ENCODE data around the gene FBXO42.

The FBXO42 gene

GRCh38 chr1:16351994-16352841, at the start of gene FBXO42:
Gene FBXO42, minus strand, starts transcription at chr1:16352480. Its CDS starts 37,062 bp downstream, at chr1:16315418.
- DNase-seq (ENCODE audit: low spot score): peak; percentile 98

- DNase-seq (ENCODE audit: low spot score): no peak
Measured at GRCh38 chr1:16398371-16398953, 46.2 kb upstream of the FBXO42 start.

DNA sequence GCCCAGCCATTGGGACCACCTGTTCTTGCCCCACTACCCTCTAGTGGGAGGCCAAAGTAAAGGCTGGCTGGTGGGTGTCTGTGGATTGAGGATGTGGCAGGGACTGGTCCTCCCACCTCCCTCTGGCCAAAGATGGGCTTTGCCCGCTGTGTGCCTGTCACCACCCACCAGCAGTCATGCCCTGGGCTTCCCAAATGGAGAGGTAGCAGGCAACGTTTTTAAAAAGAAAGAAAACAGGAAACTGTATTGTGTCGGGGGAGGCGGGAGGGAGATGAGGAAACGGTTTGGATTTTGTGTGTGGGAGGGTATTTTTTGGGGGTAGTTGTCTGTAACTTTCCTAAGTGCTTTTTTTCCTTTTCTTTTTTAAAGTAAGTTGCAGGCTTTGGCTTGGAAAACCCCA, 44.8 kb upstream of the FBXO42 start:
- no peak for DNase-seq (ENCODE audit: low spot score)

- peak; percentile 82 for DNase-seq (ENCODE audit: low spot score)
Measured at GRCh38 chr1:16396591-16396990, 44.3 kb upstream of the FBXO42 start.

DNA sequence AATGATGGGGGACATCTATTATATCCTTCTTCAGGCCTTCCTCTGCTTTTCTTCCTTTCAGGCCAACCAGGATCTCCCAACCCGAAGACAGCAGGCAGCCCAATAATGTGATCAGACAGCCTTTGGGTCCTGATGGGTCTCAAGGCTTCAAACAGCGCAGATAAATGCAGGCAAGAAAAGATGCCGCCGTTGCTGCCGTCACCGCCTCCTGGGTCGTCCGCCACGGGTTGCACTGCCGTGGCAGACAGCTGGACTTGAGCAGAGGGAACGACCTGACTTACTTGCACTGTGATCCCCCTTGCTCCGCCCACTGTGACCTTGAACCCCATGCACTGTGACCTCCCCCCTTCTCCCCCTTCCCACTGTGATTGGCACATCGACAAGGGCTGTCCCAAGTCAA, 42.7 kb upstream of the FBXO42 start:
- no peak for DNase-seq (ENCODE audit: low spot score)

DNA sequence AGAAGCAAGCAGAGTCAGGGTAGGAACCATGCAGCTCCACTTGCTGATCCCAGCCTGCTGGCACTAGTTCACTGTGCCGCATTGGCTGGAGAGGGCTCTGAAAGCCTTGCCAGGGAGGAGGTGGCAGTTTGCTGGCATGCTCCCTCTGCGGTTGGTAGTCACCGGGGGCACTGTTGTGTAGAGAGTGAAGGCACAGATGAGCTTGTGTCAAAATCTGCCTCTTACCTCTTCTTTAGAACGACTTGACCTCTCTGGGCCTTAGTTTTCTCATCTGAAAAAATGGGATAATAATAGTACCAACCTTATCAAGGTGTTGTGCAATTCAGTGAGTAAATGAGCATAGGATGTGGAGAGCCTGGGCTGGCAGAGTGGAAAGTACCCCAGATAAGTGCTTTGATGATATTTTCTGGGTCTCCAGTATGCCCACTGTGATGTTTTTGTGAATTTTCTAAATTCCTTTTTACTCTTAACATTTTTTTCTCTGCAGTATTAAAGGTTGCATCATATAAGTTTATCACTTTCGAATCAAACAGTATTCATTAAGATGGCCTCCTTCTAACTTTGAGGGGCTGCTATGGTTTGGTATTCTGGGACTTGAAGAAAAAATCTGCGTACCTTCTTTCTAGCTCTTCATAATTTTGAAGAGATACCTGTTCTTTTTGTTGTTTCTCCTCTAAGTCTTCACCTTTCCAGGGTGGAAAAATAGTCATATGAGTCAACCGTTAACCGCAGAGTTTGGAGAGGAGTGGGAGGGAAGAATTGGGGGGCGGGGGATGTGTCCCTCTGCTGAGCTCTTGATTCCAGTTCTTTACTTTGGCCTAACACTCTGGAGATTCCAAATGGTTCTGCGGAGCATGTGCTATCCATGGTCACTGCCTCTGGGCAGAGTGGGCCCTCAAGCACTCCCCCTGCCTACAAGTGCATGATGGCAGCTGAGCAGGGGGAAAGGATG, 41.6 kb upstream of the FBXO42 start:
- DNase-seq (ENCODE audit: low spot score): no peak

DNA sequence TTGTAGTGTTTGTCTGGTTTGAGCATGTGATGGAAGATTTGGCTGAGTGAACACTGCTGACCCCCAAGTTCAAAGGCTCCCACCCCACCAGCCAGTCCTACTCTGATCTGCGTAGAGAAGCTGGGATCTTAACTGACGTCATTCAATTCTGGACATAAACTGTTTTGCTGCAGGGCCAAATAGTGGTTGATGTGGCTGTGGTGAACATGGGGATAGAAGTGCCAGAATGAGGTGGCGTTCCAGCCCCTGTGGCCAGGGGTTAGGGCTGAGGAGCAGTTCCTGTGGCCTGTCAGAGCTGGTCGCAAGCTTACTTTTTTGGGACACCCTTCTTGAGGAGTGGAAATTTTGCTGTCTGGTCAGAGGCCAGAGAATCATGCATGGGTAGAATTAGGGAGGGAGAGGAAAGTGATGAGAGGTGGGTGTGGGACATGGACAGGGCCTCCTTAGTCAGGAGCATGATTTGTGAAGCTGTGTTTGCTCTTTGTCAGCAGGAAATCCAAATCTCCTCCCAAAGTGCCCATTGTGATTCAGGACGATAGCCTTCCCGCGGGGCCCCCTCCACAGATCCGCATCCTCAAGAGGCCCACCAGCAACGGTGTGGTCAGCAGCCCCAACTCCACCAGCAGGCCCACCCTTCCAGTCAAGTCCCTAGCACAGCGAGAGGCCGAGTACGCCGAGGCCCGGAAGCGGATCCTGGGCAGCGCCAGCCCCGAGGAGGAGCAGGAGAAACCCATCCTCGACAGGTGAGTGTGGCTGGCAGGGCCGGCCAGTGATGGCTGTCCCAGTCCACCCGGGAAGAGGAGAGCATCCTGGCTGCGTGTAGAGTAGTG, 40.7 kb upstream of the FBXO42 start:
- DNase-seq (ENCODE audit: low spot score): no peak

GRCh38 chr1:16391411-16391810, 39.1 kb upstream of the FBXO42 start:
- no peak for DNase-seq (ENCODE audit: low spot score)

DNA sequence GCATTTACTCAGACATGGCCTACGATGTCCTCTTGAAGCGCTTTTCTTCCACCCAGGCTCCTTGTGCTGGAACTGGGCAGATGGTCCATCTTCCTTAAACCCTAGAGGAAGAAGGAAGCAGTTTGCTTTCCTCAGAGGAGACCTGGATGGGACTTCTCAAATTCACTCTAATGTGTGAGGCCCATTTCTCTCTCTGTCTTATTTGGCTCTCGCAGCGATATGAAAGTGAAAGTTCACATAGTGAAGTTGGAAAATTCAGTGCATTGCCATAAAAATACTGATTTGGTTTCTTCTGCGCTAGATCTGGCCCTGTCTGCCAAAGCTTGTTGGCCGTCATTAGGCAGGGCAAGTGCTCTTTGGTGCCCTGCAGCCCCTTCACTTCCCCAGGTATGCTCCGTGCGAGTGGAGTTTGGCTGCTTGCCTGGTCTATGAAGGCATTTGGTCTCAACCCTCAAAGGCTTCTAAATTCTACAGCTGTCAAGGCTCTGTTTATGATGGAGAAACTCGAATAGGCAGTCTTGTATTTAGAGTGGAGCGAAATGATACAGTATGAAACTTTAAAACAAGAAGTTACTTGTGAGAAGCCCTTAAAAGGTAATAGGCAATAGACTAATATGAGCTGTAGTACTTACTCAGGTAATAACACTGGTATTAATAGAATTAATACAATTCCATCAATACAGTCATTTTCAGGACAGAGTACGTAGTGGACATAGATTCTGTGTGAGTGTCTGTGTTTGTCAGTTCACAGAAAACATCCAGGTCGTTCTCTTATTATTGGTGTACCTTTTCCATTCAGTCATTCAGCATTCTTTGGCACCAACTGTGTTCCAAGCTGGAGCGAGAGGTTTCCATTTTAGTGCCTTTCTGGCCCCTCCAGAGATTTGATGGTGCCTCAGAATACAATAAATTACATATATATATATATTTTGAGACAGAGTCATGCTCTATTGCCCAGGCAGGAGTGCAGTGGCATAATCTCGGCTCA, 35.2 kb upstream of the FBXO42 start:
- no peak for DNase-seq (ENCODE audit: low spot score)

- DNase-seq (ENCODE audit: low spot score): peak; percentile 85
Measured at GRCh38 chr1:16386454-16387113, 34.3 kb upstream of the FBXO42 start.

DNA sequence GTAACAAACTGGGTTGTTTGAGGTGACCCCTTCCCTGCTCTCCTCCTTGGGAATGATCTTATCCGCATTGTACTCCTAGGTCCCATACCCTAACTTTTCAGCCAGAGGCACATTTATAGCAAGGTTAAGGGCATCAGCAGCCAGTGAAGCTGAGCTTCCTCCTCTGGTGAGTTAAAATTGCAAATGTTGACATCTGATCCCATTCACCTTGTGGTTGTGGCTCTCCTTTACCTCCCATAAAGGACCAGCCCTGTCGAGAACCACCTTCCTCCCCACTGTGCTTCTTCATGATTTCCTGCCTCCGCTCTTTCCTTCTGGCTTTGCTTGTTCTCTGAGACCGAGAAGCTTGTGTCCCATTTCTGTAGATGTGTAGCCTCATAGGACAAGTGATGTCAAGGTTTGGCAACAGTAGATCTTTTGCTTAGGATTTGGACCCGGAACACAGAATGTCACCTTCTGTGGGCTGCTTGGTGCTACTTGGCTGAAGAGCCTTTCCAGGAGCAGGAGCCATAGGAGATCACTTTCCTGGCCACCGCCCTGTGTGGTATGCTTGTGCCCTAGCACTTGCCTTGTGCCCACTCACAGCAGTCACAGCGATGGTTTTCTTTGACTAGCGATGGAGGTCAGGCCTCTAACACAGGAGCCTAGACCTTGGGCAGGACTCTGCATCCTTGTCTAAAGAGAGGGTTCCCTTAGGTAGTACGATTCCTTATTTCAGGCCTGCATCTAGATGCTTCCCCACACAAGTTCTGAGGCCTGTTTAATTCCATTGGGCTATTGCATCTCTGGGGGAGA, 33.6 kb upstream of the FBXO42 start:
- DNase-seq (ENCODE audit: low spot score): no peak

GRCh38 chr1:16383888-16384287, 31.6 kb upstream of the FBXO42 start:
- DNase-seq (ENCODE audit: low spot score): no peak

DNA sequence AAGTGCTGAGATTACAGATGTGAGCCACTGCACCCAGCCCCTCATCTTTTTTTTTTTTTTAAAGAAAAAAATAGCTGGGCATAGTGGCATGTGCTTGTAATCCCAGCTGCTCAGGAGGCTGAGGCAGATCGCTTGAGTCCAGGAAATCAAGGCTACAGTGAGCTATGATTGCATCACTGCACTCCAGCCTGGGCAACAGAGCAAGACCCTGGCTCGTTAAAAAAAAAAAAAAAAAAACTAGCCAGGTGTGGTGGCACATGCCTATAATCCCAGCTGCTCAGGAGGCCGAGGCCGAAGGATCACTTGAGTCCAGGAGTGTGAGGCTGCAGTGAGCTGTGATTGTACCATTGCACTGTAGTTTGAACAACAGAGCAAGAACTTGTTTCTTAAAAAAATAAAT, 28.6 kb upstream of the FBXO42 start:
- no peak for DNase-seq (ENCODE audit: low spot score)

- no peak for DNase-seq (ENCODE audit: low spot score)
Measured at GRCh38 chr1:16378443-16378842, 26.2 kb upstream of the FBXO42 start.

- no peak for DNase-seq (ENCODE audit: low spot score)
Measured at GRCh38 chr1:16376971-16377370, 24.7 kb upstream of the FBXO42 start.

GRCh38 chr1:16375521-16376340, 23.5 kb upstream of the FBXO42 start:
- DNase-seq (ENCODE audit: low spot score): no peak

GRCh38 chr1:16374266-16374665, 22.0 kb upstream of the FBXO42 start:
- DNase-seq (ENCODE audit: low spot score): no peak
